MM.1S (cell line): Measurements from ENCODE around the gene OTOL1.

Experiments
- EZH2 ChIP-seq: fragments of 300-600 bp; sonication (generic); optimal IDR thresholded peaks from 2 replicates; pipeline ENCODE3; 2017; ENCODE audit warnings: low read depth, mild to moderate bottlenecking, antibody characterized with exemption, low read length, mixed read lengths
- EZH2phosphoT487 ChIP-seq: fragments of 300-600 bp; sonication (generic); IDR thresholded peaks from 2 replicates; pipeline ENCODE4 v1.6.1; 2018; ENCODE audit warnings: antibody characterized with exemption, low read length
- TF ChIP-seq, protein P1 (sequence below): fragments of 300-600 bp; sonication (generic); IDR thresholded peaks from 2 replicates; pipeline ENCODE4 v1.5.1; 2016; ENCODE audit warnings: antibody characterized with exemption, low read length, mixed read lengths

DNA sequence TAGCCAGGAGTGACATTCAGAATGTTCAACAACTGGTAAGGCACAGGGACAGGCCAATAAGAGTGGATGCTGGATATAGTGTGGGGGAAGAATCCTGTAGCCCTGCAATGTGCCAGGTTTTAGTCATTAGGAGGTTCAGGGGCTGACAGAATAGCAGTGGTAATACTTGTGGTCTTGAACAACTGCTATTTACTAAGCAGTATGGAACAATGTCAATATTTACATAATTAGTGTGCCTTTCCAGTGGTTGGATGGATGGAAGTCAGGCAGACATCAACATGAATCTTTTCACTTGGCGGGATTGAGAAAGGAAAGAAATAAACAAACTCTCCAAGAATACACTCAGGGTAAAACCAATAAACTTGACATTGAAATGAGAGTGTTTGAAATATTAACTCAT is 55.1 kb downstream of the OTOL1 start:
- TF ChIP-seq, protein P1, sequence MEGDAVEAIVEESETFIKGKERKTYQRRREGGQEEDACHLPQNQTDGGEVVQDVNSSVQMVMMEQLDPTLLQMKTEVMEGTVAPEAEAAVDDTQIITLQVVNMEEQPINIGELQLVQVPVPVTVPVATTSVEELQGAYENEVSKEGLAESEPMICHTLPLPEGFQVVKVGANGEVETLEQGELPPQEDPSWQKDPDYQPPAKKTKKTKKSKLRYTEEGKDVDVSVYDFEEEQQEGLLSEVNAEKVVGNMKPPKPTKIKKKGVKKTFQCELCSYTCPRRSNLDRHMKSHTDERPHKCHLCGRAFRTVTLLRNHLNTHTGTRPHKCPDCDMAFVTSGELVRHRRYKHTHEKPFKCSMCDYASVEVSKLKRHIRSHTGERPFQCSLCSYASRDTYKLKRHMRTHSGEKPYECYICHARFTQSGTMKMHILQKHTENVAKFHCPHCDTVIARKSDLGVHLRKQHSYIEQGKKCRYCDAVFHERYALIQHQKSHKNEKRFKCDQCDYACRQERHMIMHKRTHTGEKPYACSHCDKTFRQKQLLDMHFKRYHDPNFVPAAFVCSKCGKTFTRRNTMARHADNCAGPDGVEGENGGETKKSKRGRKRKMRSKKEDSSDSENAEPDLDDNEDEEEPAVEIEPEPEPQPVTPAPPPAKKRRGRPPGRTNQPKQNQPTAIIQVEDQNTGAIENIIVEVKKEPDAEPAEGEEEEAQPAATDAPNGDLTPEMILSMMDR = no peak
- no peak for TF ChIP-seq EZH2phosphoT487
- no peak for TF ChIP-seq EZH2
